IgD-negative memory B cell (primary cell): ENCODE data around the gene MRPL17. TPM values are rescaled to one million over a fixed set of nuclear protein-coding genes. Genes with fewer than 3 reads are reported as not detected.
A peak's percentile ranks its signal among the peaks of the same experiment; 100 is the strongest.

Experiments used
- H3K27ac Mint-ChIP-seq, 3 donors: one replicate each; pipeline ENCODE4 v1.8.0; 2020 to 2022; ENCODE audit warnings: mild to moderate bottlenecking in 3 of 3, mixed read lengths in 3 of 3, moderate library complexity in 1 of 3
- H3K27me3 Mint-ChIP-seq: one replicate; pipeline ENCODE4 v1.8.0; 2021; ENCODE audit warnings: mixed read lengths
- H3K36me3 Mint-ChIP-seq: one replicate; pipeline ENCODE4 v1.8.0; 2020; ENCODE audit warnings: mild to moderate bottlenecking, mixed read lengths
- H3K4me1 Mint-ChIP-seq, 3 donors: one replicate each; pipeline ENCODE4 v1.8.0; 2020 to 2022; ENCODE audit warnings: mixed read lengths in 3 of 3, mild to moderate bottlenecking in 1 of 3
- H3K4me3 Mint-ChIP-seq, 4 donors: one replicate each; pipeline ENCODE4 v1.8.0; 2020 to 2022; ENCODE audit warnings: mild to moderate bottlenecking in 4 of 4, mixed read lengths in 4 of 4, moderate library complexity in 3 of 4
- H3K9me3 Mint-ChIP-seq, 3 donors: one replicate each; pipeline ENCODE4 v1.8.0; 2020 to 2021; ENCODE audit warnings: mixed read lengths in 3 of 3, mild to moderate bottlenecking in 1 of 3
- polyA plus RNA-seq: library from polyadenylated mRNA; unstranded; fragments of 300-500 nt; fragmentation: Illumina TruSeq; gene quantifications from one replicate; pipeline ENCODE4 v1.2.3, GENCODE V29; 2021

The MRPL17 gene
- polyA plus RNA-seq, 1 donor from 2014 or later, result 15.8 TPM

- Mint-ChIP-seq H3K27me3 (peaks cover 13% of the 10 kb centered on the region), H3K4me1 (no peaks in the 10 kb centered on the region), H3K27ac (no peak overlapping the region), H3K4me3 (no peak overlapping the region), H3K9me3 (no peaks in the 10 kb centered on the region), H3K36me3 (no peaks in the 10 kb centered on the region)
These were observed 29.5 kb downstream of the MRPL17 start for GRCh38 chr11:6653656-6654055.

GRCh38 chr11:6653097-6653496, 30.0 kb downstream of the MRPL17 start:
- H3K27me3 Mint-ChIP-seq, result peaks cover 13% of the 10 kb centered on the region
- no peaks in the 10 kb centered on the region for H3K9me3 Mint-ChIP-seq
- no peak overlapping the region for H3K27ac Mint-ChIP-seq
- H3K36me3 Mint-ChIP-seq, result no peaks in the 10 kb centered on the region
- H3K4me1 Mint-ChIP-seq, result no peaks in the 10 kb centered on the region
- no peak overlapping the region for H3K4me3 Mint-ChIP-seq

GRCh38 chr11:6652182-6652581, 31.0 kb downstream of the MRPL17 start:
- no peaks in the 10 kb centered on the region for H3K36me3 Mint-ChIP-seq
- H3K4me3 Mint-ChIP-seq, result no peak overlapping the region
- H3K4me1 Mint-ChIP-seq, result no peaks in the 10 kb centered on the region
- peaks cover 13% of the 10 kb centered on the region for H3K27me3 Mint-ChIP-seq
- H3K9me3 Mint-ChIP-seq, result no peaks in the 10 kb centered on the region
- no peak overlapping the region for H3K27ac Mint-ChIP-seq

DNA sequence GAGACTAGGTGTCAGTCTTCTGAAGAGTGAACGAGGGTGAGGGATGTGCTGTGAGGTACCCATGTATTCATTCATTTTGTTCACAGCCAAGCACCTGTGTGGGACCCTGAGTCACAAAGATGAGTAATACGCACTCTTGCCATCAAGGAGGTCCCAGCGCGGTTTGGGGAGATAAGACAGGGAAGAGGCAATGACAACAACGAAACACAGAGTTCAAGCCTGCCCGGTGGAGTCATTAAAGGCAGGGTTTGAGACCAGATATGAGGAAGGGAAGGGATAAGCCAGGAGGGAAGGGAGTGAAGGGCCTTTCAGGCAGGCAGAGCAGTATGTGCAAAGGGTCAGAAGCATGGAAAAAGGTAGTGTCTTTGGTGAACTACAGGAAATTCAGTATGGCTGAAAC, 32.2 kb downstream of the MRPL17 start:
- Mint-ChIP-seq H3K4me3 (no peak overlapping the region), H3K27ac (no peak overlapping the region), H3K27me3 (peaks cover under 1% of the 10 kb centered on the region)

DNA sequence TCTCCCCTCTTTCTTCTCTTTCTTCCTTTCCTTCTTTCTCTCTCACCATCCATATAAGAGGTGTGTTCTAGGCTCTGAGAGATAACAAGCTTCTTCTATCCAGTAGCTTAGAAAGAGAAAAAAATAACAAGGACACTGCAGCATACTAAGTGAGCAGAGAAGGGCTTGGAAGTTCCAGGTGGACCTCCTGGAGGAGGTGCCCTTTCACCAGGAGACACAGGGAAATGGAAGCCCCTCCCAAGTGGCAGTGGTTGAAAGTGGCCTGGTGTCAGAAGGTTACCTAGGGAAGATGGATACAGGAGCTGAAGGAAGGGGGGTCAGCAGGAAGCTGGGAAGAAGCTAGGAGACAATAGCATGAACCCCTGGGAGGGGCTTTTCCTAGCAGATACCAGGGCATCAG, 33.0 kb downstream of the MRPL17 start:
- Mint-ChIP-seq H3K36me3 (no peaks in the 10 kb centered on the region), H3K27ac (no peak overlapping the region), H3K27me3 (no peaks in the 10 kb centered on the region), H3K9me3 (no peaks in the 10 kb centered on the region), H3K4me3 (no peak overlapping the region), H3K4me1 (peaks cover 0 to 7% (median 3%) of the 10 kb centered on the region in 3 donors)

More for the DNA sequence above, 32.2 kb downstream of the MRPL17 start:
- Mint-ChIP-seq H3K9me3 (no peaks in the 10 kb centered on the region), H3K36me3 (no peaks in the 10 kb centered on the region), H3K4me1 (no peaks in the 10 kb centered on the region)

- H3K27ac Mint-ChIP-seq, result no peak overlapping the region
- peaks cover 1 to 11% (median 8%) of the 10 kb centered on the region in 3 donors for H3K4me1 Mint-ChIP-seq
- no peaks in the 10 kb centered on the region for H3K27me3 Mint-ChIP-seq
These were observed 34.6 kb downstream of the MRPL17 start for GRCh38 chr11:6648501-6648900.

DNA sequence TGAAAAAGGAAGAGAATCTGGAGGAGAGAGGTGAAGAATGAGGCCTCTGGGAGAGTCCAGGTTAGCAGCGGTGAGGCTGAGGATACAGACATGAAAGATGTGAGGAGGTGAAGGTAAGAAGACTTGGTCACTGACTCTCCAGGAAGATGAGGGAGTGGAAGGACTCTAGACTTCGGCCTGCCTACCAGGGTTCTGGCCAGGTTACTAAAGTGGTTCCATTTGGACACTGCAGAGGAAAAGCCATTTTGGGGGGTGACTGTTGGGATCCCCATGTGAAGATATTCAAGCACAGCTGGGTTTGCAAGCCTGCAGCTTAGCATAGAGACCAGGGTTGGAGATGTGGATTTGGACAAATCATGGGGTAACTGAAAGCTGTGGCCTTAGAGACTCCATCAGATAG, 35.3 kb downstream of the MRPL17 start:
- no peaks in the 10 kb centered on the region for H3K9me3 Mint-ChIP-seq
- no peak overlapping the region for H3K4me3 Mint-ChIP-seq
- no peak overlapping the region for H3K27ac Mint-ChIP-seq
- H3K27me3 Mint-ChIP-seq, result no peaks in the 10 kb centered on the region
- H3K4me1 Mint-ChIP-seq, result peaks cover 1 to 11% (median 8%) of the 10 kb centered on the region in 3 donors
- no peaks in the 10 kb centered on the region for H3K36me3 Mint-ChIP-seq

More at GRCh38 chr11:6648501-6648900, 34.6 kb downstream of the MRPL17 start:
- Mint-ChIP-seq H3K9me3 (no peaks in the 10 kb centered on the region), H3K4me3 (no peak overlapping the region), H3K36me3 (no peaks in the 10 kb centered on the region)

GRCh38 chr11:6646918-6647679, 36.0 kb downstream of the MRPL17 start:
- H3K4me1 Mint-ChIP-seq, result peaks cover 1 to 11% (median 8%) of the 10 kb centered on the region in 3 donors
- H3K4me3 Mint-ChIP-seq, result no peak overlapping the region
- H3K27me3 Mint-ChIP-seq, result no peaks in the 10 kb centered on the region
- H3K36me3 Mint-ChIP-seq, result no peaks in the 10 kb centered on the region
- H3K27ac Mint-ChIP-seq, result no peak overlapping the region
- no peaks in the 10 kb centered on the region for H3K9me3 Mint-ChIP-seq

DNA sequence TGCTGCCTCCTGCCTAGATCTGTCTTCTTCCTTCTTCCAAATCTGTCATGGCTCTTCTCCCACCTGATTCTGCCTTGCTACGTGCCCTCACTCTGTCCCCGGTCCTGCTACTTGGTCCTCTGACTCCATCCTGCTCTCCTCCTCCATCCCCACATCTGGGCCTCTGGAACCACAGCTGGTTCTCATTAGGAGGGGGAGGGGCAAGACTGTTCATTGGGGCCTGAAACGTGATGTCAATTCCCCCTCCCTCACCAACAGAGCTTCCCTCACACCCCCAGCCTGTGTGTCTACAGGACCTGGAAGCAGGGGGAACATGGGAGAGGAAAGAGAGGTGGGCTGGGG, 36.6 kb downstream of the MRPL17 start:
- Mint-ChIP-seq H3K27me3 (no peaks in the 10 kb centered on the region), H3K4me1 (peaks cover 1 to 11% (median 8%) of the 10 kb centered on the region in 3 donors), H3K9me3 (no peaks in the 10 kb centered on the region), H3K4me3 (no peak overlapping the region), H3K36me3 (no peaks in the 10 kb centered on the region), H3K27ac (no peak overlapping the region)

DNA sequence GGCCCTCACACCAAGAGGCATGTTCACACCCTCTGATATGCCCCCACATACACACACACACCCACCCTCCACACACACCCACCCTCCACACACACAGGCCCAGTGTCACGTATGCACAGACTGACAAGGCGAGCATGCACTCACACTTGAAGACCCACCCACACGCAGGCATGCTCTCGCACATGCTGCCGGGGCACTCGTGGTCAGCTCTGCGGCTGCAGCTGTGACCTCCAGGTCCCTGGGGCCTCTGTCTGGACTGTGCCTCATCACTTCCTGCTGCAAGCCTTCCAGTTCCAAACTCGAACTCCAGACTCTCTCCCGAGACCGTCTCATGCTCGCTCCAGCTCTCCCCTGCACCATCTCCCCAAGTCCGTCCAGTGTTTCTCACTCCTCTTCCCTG, 37.1 kb downstream of the MRPL17 start:
- no peaks in the 10 kb centered on the region for H3K27me3 Mint-ChIP-seq
- no peaks in the 10 kb centered on the region for H3K36me3 Mint-ChIP-seq
- H3K27ac Mint-ChIP-seq, result peak overlapping the region in 1 of 3 donors; percentile 85
- H3K4me3 Mint-ChIP-seq, result no peak overlapping the region
- peaks cover 1 to 11% (median 8%) of the 10 kb centered on the region in 3 donors for H3K4me1 Mint-ChIP-seq
- H3K9me3 Mint-ChIP-seq, result no peaks in the 10 kb centered on the region

GRCh38 chr11:6642957-6643356, 40.2 kb downstream of the MRPL17 start:
- Mint-ChIP-seq H3K36me3 (peaks cover 2% of the 10 kb centered on the region), H3K4me1 (peaks cover 1 to 11% (median 8%) of the 10 kb centered on the region in 3 donors), H3K9me3 (no peaks in the 10 kb centered on the region), H3K27ac (no peak overlapping the region), H3K27me3 (no peaks in the 10 kb centered on the region), H3K4me3 (no peak overlapping the region)

DNA sequence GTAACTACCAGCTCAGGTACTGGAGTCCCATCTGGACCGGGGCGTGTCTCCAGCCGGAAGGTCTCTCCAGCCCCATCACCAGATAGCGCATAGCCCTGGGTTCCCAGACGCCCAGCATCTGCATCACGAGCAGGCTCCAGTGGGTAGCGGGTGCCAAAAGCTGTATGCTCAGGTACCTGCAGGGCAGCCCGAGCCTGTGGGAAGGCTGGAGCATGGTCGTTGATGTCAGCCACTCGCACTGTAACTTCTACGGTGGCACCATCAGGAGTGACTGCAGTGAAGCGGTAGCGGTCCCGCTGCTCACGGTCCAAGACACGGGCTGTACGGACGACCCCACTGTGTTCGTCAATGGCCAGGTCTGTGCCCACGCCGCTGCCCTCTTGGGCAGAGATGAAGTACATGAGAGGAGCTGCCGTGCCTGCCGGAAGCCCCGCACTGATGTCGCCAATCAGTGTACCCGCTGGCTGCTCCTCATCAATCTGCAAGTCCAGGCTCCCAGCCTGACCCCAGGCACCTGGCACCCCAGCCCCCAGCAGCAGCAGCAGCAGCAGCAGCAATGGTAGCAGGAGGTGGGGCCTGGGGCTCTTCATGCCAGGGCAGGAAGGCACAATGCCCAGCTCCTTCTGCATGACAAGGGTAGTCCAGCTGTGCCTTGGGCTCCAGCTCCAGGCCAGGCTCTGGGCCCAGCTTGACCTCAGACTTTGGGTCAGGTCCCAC, 42.0 kb downstream of the MRPL17 start:
- no peaks in the 10 kb centered on the region for H3K27me3 Mint-ChIP-seq
- peaks cover 1 to 11% (median 8%) of the 10 kb centered on the region in 3 donors for H3K4me1 Mint-ChIP-seq
- peaks cover 2% of the 10 kb centered on the region for H3K36me3 Mint-ChIP-seq
- H3K4me3 Mint-ChIP-seq, result no peak overlapping the region
- H3K27ac Mint-ChIP-seq, result no peak overlapping the region
- H3K9me3 Mint-ChIP-seq, result no peaks in the 10 kb centered on the region

- H3K27me3 Mint-ChIP-seq, result no peaks in the 10 kb centered on the region
- peaks cover 2% of the 10 kb centered on the region for H3K36me3 Mint-ChIP-seq
- H3K27ac Mint-ChIP-seq, result no peak overlapping the region
- no peaks in the 10 kb centered on the region for H3K9me3 Mint-ChIP-seq
- H3K4me1 Mint-ChIP-seq, result peaks cover 1 to 6% (median 6%) of the 10 kb centered on the region in 3 donors
- H3K4me3 Mint-ChIP-seq, result no peak overlapping the region
These were observed 42.8 kb downstream of the MRPL17 start for GRCh38 chr11:6640036-6640984.

- Mint-ChIP-seq H3K4me1 (no peaks in the 10 kb centered on the region), H3K36me3 (peaks cover 2% of the 10 kb centered on the region), H3K27ac (no peak overlapping the region), H3K9me3 (no peaks in the 10 kb centered on the region), H3K4me3 (no peak overlapping the region), H3K27me3 (no peaks in the 10 kb centered on the region)
These were observed 44.7 kb downstream of the MRPL17 start for GRCh38 chr11:6638429-6638828.

DNA sequence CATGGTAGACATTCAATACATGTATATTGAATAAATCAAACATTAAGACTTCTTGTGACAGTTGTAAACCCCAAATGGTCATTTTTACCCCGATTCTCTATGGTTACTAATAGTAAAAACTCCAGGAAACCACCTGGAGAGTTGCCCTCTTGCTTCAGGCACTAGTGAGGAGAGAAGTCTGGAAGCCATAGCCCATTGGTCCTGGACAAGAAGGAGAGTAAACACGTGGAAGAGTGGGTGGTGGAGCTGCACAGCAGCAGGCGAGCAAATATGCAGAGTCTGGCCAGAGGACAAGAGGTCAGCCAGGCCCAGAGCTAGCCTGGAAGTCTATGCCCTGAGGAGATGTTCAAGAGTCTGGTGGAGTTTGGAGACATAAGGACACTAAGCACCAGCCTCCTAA, 45.3 kb downstream of the MRPL17 start:
- no peaks in the 10 kb centered on the region for H3K4me1 Mint-ChIP-seq
- H3K36me3 Mint-ChIP-seq, result peaks cover 2% of the 10 kb centered on the region
- H3K4me3 Mint-ChIP-seq, result no peak overlapping the region
- no peaks in the 10 kb centered on the region for H3K9me3 Mint-ChIP-seq
- no peaks in the 10 kb centered on the region for H3K27me3 Mint-ChIP-seq
- no peak overlapping the region for H3K27ac Mint-ChIP-seq
